GM21717 (cell line): ENCODE results near the gene CAVIN4.

ENCODE experiments used
- ATAC-seq: cut with Tn5 transposase; IDR thresholded peaks from one replicate; pipeline ENCODE4 v1.9.1; 2021; ENCODE audit warnings: mild to moderate bottlenecking, moderate library complexity; ENCODE audit not compliant: unreplicated experiment

CAVIN4 gene

GRCh38 chr9:100589582-100589981, 11.7 kb downstream of the CAVIN4 start:
- no peak for ATAC-seq

- ATAC-seq, result no peak
Observed at GRCh38 chr9:100590481-100590880, 12.6 kb downstream of the CAVIN4 start.

GRCh38 chr9:100591139-100591538, 13.3 kb downstream of the CAVIN4 start:
- no peak for ATAC-seq

- no peak for ATAC-seq
Observed at GRCh38 chr9:100591639-100592412, 13.9 kb downstream of the CAVIN4 start.

GRCh38 chr9:100595391-100596199, 17.7 kb downstream of the CAVIN4 start:
- ATAC-seq, result no peak

- no peak for ATAC-seq
Observed at GRCh38 chr9:100597236-100597635, 19.4 kb downstream of the CAVIN4 start.

GRCh38 chr9:100598641-100599145, 20.8 kb downstream of the CAVIN4 start:
- peak; percentile 76 for ATAC-seq

- no peak for ATAC-seq
Observed at GRCh38 chr9:100600521-100601079, 22.7 kb downstream of the CAVIN4 start.

GRCh38 chr9:100601216-100601615, 23.3 kb downstream of the CAVIN4 start:
- ATAC-seq, result peak; percentile 60

GRCh38 chr9:100602342-100602801, 24.5 kb downstream of the CAVIN4 start:
- ATAC-seq, result no peak

GRCh38 chr9:100605405-100605804, 27.5 kb downstream of the CAVIN4 start:
- no peak for ATAC-seq

GRCh38 chr9:100619194-100619593, 41.3 kb downstream of the CAVIN4 start:
- no peak for ATAC-seq

- peak; percentile 47 for ATAC-seq
Observed at GRCh38 chr9:100619665-100620064, 41.8 kb downstream of the CAVIN4 start.

GRCh38 chr9:100623969-100624368, 46.1 kb downstream of the CAVIN4 start:
- no peak for ATAC-seq

- no peak for ATAC-seq
Observed at GRCh38 chr9:100626949-100627348, 49.1 kb downstream of the CAVIN4 start.

- no peak for ATAC-seq
Observed at GRCh38 chr9:100637787-100638186, 59.9 kb downstream of the CAVIN4 start.
